Activated T-helper 17 cell treated with anti-CD3 and anti-CD28 coated beads, Interleukin-2, amount 50 U/mL, for 72 hours (primary cell): Measurements from ENCODE around the gene CDC23. TPM values are rescaled to one million over a fixed set of nuclear protein-coding genes. Genes with fewer than 3 reads are reported as not detected.
A peak's percentile ranks its signal among the peaks of the same experiment; 100 is the strongest.
"Not testable (repeated sequence)": the region's sequence is repeated elsewhere in the genome, so short reads cannot be mapped to it uniquely, and the experiment has no call there.

Experiments
- ATAC-seq: fragments of 150-1000 bp; cut with Tn5 transposase; replicated peaks from 2 replicates; pipeline ENCODE4 v1.10.0; 2021; ENCODE audit warnings: mild to moderate bottlenecking, moderate library complexity
- H3K27ac Mint-ChIP-seq: one replicate; pipeline ENCODE4 v1.8.0; 2022; ENCODE audit warnings: mixed read lengths
- H3K27me3 Mint-ChIP-seq: one replicate; pipeline ENCODE4 v1.8.0; 2022; ENCODE audit warnings: mixed read lengths
- H3K36me3 Mint-ChIP-seq: one replicate; pipeline ENCODE4 v1.8.0; 2022; ENCODE audit warnings: low read depth, mild to moderate bottlenecking, mixed read lengths
- H3K4me1 Mint-ChIP-seq: one replicate; pipeline ENCODE4 v1.8.0; 2022; ENCODE audit warnings: mixed read lengths
- H3K4me3 Mint-ChIP-seq: one replicate; pipeline ENCODE4 v1.8.0; 2022; ENCODE audit warnings: mild to moderate bottlenecking, mixed read lengths
- H3K9me3 Mint-ChIP-seq: one replicate; pipeline ENCODE4 v1.8.0; 2022; ENCODE audit warnings: mixed read lengths
- total RNA-seq, 2 donors: library from RNA; stranded (reverse); gene quantifications; one replicate each; pipeline ENCODE4 v1.2.3, GENCODE V29; 2022

Gene CDC23
- total RNA-seq, 2 donors from 2014 or later, result 27.8 to 42.3 TPM

- no peak overlapping the region for H3K27ac Mint-ChIP-seq
- no peaks in the 10 kb centered on the region for H3K4me1 Mint-ChIP-seq
- H3K4me3 Mint-ChIP-seq, result no peak overlapping the region
- no peaks in the 10 kb centered on the region for H3K27me3 Mint-ChIP-seq
- no peak for ATAC-seq
- H3K36me3 Mint-ChIP-seq, result no peaks in the 10 kb centered on the region
- no peaks in the 10 kb centered on the region for H3K9me3 Mint-ChIP-seq
Measured at GRCh38 chr5:138230981-138231589, 18.0 kb upstream of the CDC23 start.

- H3K4me3 Mint-ChIP-seq, result no peak overlapping the region
- H3K9me3 Mint-ChIP-seq, result no peaks in the 10 kb centered on the region
- H3K36me3 Mint-ChIP-seq, result no peaks in the 10 kb centered on the region
- no peak overlapping the region for H3K27ac Mint-ChIP-seq
- H3K27me3 Mint-ChIP-seq, result no peaks in the 10 kb centered on the region
- no peak for ATAC-seq
- no peaks in the 10 kb centered on the region for H3K4me1 Mint-ChIP-seq
Measured at GRCh38 chr5:138230261-138230660, 17.1 kb upstream of the CDC23 start.

GRCh38 chr5:138229387-138229786, 16.3 kb upstream of the CDC23 start:
- Mint-ChIP-seq H3K36me3 (no peaks in the 10 kb centered on the region), H3K27ac (no peak overlapping the region), H3K4me1 (no peaks in the 10 kb centered on the region), H3K9me3 (no peaks in the 10 kb centered on the region), H3K27me3 (no peaks in the 10 kb centered on the region), H3K4me3 (no peak overlapping the region)
- no peak for ATAC-seq

GRCh38 chr5:138226910-138227309, 13.8 kb upstream of the CDC23 start:
- no peak overlapping the region for H3K27ac Mint-ChIP-seq
- H3K9me3 Mint-ChIP-seq, result no peaks in the 10 kb centered on the region
- H3K4me1 Mint-ChIP-seq, result no peaks in the 10 kb centered on the region
- peaks cover 6% of the 10 kb centered on the region for H3K27me3 Mint-ChIP-seq
- no peak for ATAC-seq
- H3K4me3 Mint-ChIP-seq, result no peak overlapping the region
- no peaks in the 10 kb centered on the region for H3K36me3 Mint-ChIP-seq

- no peaks in the 10 kb centered on the region for H3K36me3 Mint-ChIP-seq
- H3K4me1 Mint-ChIP-seq, result no peaks in the 10 kb centered on the region
- no peak for ATAC-seq
- H3K27me3 Mint-ChIP-seq, result peaks cover 6% of the 10 kb centered on the region
- H3K9me3 Mint-ChIP-seq, result no peaks in the 10 kb centered on the region
- no peak overlapping the region for H3K27ac Mint-ChIP-seq
- H3K4me3 Mint-ChIP-seq, result no peak overlapping the region
Measured at GRCh38 chr5:138224712-138225111, 11.6 kb upstream of the CDC23 start.

DNA sequence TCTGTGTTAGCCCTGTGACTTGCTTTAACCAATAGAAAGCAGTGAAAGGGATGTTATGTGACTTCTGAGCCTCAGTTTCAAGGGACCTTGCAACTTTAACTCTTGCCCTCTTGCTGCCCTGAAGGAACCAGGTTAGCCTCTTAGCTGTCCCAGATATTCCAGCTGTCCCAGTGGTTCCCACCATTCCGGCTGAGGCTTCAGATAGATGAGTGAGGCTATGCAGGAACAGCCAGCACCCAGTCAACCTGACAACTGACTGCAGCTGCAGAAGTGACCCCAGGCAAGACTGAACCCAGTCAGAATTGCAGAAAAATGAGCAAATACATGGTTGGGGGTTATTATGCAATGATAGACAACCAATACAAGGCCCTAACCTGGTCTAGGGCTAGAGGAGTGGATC, 10.4 kb upstream of the CDC23 start:
- Mint-ChIP-seq H3K27me3 (peaks cover 6% of the 10 kb centered on the region), H3K27ac (no peak overlapping the region), H3K9me3 (no peaks in the 10 kb centered on the region), H3K36me3 (no peaks in the 10 kb centered on the region), H3K4me1 (no peaks in the 10 kb centered on the region), H3K4me3 (no peak overlapping the region)
- ATAC-seq, result no peak

DNA sequence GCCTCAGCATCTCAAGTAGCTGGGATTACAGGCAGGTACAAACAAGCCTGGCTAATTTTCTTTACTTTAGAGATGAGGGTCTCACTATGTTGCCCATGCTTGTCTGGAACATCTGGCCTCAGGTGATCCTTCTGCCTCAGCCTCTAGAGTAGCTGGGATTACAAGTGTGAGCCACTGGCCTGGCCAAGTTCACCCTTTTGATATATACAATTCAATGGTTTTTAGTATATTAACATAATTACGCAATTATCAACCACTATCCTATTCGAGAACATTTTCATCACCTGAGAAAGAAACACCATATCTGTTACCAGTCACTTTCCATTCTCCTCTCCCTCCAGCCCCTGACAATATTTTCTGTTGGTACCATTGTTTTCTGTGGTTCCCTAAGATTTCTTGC, 3.7 kb upstream of the CDC23 start:
- no peaks in the 10 kb centered on the region for H3K27me3 Mint-ChIP-seq

DNA sequence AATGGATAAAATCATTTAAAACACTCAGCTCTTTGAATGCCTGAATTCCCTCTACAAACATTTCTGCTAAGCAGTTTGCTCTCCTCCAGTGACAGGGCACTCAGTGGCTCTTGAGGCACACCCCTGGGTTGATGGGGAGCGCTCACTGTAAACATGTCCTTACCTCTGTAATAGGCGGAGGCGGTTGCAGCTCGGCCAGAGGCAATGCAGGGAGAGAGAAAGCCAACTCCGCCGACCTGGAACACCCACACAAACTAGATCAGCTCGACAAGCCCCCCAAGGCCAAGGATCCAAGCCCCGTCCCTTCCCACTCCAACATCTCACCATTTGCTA, 329 bp downstream of the CDC23 start:
- H3K4me3 Mint-ChIP-seq, result peak overlapping the region; percentile 99
- no peaks in the 10 kb centered on the region for H3K27me3 Mint-ChIP-seq

More for the DNA sequence above, 3.7 kb upstream of the CDC23 start:
- Mint-ChIP-seq H3K4me1 (peaks cover 8% of the 10 kb centered on the region), H3K9me3 (no peaks in the 10 kb centered on the region), H3K36me3 (peaks cover 6% of the 10 kb centered on the region), H3K4me3 (no peak overlapping the region), H3K27ac (no peak overlapping the region)
- no peak for ATAC-seq

DNA sequence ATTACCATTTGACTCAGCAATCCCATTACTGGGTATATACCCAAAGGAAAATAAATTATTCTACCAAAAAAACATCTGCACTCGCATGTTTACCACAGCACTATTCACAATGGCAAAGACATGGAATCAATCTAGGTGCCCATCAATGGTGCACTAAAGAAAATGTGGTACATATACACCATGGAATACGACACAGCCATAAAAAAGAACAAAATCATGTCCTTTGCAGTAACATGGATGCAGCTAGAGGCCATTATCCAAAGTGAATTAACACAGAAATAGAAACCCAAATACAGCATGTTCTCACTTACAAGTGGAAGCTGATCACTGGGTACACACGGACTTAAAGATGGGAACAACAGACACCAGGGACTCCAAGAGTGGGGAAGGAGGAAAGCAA, 2.1 kb downstream of the CDC23 start:
- peaks cover 18% of the 10 kb centered on the region for H3K4me1 Mint-ChIP-seq
- peak overlapping the region; percentile 50 for H3K4me3 Mint-ChIP-seq
- no peak overlapping the region for H3K27ac Mint-ChIP-seq
- peaks cover 33% of the 10 kb centered on the region for H3K36me3 Mint-ChIP-seq
- no peaks in the 10 kb centered on the region for H3K27me3 Mint-ChIP-seq
- H3K9me3 Mint-ChIP-seq, result no peaks in the 10 kb centered on the region
- no peak for ATAC-seq

More for the DNA sequence above, 329 bp downstream of the CDC23 start:
- H3K9me3 Mint-ChIP-seq, result no peaks in the 10 kb centered on the region
- peaks cover 18% of the 10 kb centered on the region for H3K4me1 Mint-ChIP-seq
- peak; percentile 15 for ATAC-seq
- peak overlapping the region; percentile 97 for H3K27ac Mint-ChIP-seq
- peaks cover 20% of the 10 kb centered on the region for H3K36me3 Mint-ChIP-seq

DNA sequence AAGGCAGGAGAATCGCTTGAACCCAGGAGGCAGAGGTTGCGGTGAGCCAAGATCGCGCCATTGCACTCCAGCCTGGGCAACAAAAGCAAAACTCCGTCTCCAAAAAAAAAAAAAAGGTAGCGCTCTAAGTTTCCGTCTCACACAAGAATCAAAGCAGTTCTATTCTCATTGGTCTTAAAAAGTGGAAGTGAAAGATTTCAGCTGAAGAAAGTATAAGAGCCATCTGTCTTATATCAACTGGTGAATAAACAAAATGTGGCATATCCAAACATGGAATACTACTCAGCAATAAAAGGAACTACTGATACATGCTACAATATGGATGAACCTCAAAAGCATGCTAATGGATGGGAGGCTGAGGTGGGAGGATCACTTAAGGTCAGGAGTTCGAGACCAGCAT, 19.3 kb downstream of the CDC23 start:
- not testable (repeated sequence) for H3K4me1 Mint-ChIP-seq, H3K27me3 Mint-ChIP-seq, H3K27ac Mint-ChIP-seq, ATAC-seq, H3K9me3 Mint-ChIP-seq, H3K4me3 Mint-ChIP-seq
- H3K36me3 Mint-ChIP-seq, result peaks cover 85% of the 10 kb centered on the region

GRCh38 chr5:138192826-138193225, 20.3 kb downstream of the CDC23 start:
- Mint-ChIP-seq H3K27me3 (no peaks in the 10 kb centered on the region), H3K4me3 (no peak overlapping the region), H3K27ac (no peak overlapping the region), H3K4me1 (no peaks in the 10 kb centered on the region), H3K36me3 (peaks cover 85% of the 10 kb centered on the region), H3K9me3 (no peaks in the 10 kb centered on the region)
- no peak for ATAC-seq

DNA sequence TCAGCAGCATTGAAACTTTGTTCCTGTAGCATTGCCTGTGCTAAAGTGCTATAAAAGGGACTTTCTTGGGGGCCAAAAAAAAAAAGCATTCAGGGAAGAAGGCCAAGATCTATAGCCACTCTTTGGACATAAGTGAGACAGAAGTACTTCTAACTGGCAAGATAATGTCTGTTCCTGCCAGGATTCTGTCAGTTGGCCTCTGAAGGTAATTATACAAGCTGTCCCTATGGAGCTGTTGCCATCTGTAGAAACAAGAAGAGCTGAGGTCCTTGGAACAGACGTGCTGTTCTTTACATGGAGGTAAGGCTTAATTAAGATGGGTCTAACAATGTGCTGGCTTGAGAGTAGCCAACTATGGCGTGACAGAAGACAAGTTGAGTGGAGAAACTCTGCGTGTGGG, 24.5 kb downstream of the CDC23 start:
- no peak overlapping the region for H3K27ac Mint-ChIP-seq
- peaks cover 100% of the 10 kb centered on the region for H3K36me3 Mint-ChIP-seq
- no peak for ATAC-seq
- no peaks in the 10 kb centered on the region for H3K9me3 Mint-ChIP-seq
- H3K27me3 Mint-ChIP-seq, result no peaks in the 10 kb centered on the region
- H3K4me3 Mint-ChIP-seq, result no peak overlapping the region
- no peaks in the 10 kb centered on the region for H3K4me1 Mint-ChIP-seq

GRCh38 chr5:138186002-138186447, 27.1 kb downstream of the CDC23 start:
- Mint-ChIP-seq H3K9me3 (no peaks in the 10 kb centered on the region), H3K36me3 (peaks cover 99% of the 10 kb centered on the region), H3K4me1 (peaks cover 2% of the 10 kb centered on the region), H3K27ac (peak overlapping the region; percentile 56), H3K27me3 (no peaks in the 10 kb centered on the region), H3K4me3 (no peak overlapping the region)
- no peak for ATAC-seq

- no peak overlapping the region for H3K4me3 Mint-ChIP-seq
- H3K9me3 Mint-ChIP-seq, result no peaks in the 10 kb centered on the region
- no peak overlapping the region for H3K27ac Mint-ChIP-seq
- no peak for ATAC-seq
- H3K27me3 Mint-ChIP-seq, result no peaks in the 10 kb centered on the region
- peaks cover 4% of the 10 kb centered on the region for H3K4me1 Mint-ChIP-seq
- peaks cover 81% of the 10 kb centered on the region for H3K36me3 Mint-ChIP-seq
Measured at GRCh38 chr5:138182808-138183207, 30.3 kb downstream of the CDC23 start.

GRCh38 chr5:138180841-138181240, 32.3 kb downstream of the CDC23 start:
- Mint-ChIP-seq H3K36me3 (peaks cover 69% of the 10 kb centered on the region), H3K9me3 (no peaks in the 10 kb centered on the region), H3K27ac (no peak overlapping the region), H3K27me3 (no peaks in the 10 kb centered on the region), H3K4me3 (no peak overlapping the region), H3K4me1 (peaks cover 4% of the 10 kb centered on the region)
- no peak for ATAC-seq
